NOMO-1 (cell line): ENCODE measurements around the gene DBH.

Experiments
- DNase-seq, 2 experiments: peaks; one replicate each; lab custom pipeline; 2025; ENCODE audit not compliant: unreplicated experiment in 2 of 2; lab: John Stamatoyannopoulos, UW

The DBH gene

DNA sequence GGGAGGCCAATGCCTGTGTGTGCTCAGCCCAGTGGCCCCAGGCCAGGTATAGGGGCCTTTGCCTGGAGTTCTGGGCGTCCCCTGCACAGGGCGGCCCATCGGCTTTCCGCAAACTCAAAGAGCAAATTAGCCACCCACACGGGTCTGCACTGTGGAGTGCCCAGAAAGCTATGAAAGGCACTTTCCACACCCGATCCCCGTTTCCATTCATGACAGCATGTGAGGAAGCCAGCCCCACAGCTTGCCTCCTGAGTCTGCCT lies 5.2 kb downstream of the DBH start:
- DNase-seq, result no peak

DNA sequence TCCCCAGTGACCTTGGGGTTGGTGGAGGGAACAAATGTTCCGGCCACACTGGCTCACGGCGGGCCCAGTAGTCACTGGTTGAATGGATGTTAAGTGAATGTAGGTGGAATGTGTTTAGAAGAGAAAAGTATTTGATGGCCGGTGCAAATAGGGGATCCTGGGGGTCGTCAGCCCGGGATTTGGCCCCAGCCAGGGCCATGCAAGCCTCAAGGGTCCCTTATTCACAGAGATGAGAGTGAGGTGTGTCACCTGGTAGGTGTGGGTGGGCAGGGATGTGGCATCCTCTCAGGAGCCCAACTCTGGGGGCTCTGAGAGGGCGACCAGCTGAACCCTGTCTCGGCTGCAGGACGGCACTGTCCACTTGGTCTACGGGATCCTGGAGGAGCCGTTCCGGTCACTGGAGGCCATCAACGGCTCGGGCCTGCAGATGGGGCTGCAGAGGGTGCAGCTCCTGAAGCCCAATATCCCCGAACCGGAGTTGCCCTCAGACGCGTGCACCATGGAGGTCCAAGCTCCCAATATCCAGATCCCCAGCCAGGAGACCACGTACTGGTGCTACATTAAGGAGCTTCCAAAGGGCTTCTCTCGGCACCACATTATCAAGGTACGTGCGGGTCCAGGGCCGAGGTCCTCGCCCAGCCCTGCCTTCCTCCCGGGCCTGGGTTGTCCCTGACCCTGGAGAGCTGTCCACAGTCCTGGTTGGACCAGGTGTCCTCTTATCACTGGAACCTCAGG lies 5.9 kb downstream of the DBH start:
- DNase-seq, result no peak

DNA sequence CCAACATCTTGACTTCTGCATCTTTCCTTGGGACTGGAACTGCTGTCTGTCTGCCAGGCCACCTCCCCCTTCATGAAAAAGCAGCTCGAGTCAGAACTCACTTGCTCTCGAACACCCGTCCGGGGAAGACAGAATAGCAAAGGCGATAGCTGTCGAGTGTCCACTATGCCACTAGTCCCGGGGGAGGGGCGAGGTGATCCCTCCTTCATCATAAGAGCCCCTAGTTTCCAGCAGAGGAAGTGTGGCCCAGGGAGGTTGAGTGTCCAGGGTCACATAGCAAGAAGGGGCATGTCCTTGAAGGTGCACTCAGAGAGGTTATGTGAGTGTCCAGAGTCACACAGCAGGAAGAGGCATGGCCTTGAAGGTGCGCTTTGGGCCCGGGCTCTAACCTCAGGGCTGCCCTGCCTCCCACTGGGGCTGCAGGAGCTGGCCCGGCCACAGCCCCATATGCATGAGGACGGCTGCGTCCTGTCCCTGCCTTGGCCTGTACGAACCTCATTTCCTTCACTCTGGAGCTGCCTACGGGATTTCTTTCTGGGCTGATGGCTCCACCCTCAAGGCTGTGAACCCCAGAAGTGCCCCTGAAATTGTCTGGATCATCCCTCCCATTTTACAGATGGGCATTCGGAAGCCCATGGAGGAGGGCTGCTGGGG lies 6.7 kb downstream of the DBH start:
- DNase-seq, result no peak

DNA sequence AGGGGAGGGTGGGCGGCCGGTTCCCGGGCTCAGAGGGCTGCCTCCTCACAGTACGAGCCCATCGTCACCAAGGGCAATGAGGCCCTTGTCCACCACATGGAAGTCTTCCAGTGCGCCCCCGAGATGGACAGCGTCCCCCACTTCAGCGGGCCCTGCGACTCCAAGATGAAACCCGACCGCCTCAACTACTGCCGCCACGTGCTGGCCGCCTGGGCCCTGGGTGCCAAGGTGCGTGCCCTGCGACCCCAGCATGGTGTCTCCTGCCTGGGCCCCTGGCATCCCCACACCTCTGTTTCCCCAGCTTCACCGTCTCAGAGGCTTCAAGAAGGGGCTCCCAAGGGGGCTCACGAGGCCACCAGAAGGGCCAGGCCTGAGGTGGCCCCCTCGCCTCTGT lies 7.2 kb downstream of the DBH start:
- no peak for DNase-seq

DNA sequence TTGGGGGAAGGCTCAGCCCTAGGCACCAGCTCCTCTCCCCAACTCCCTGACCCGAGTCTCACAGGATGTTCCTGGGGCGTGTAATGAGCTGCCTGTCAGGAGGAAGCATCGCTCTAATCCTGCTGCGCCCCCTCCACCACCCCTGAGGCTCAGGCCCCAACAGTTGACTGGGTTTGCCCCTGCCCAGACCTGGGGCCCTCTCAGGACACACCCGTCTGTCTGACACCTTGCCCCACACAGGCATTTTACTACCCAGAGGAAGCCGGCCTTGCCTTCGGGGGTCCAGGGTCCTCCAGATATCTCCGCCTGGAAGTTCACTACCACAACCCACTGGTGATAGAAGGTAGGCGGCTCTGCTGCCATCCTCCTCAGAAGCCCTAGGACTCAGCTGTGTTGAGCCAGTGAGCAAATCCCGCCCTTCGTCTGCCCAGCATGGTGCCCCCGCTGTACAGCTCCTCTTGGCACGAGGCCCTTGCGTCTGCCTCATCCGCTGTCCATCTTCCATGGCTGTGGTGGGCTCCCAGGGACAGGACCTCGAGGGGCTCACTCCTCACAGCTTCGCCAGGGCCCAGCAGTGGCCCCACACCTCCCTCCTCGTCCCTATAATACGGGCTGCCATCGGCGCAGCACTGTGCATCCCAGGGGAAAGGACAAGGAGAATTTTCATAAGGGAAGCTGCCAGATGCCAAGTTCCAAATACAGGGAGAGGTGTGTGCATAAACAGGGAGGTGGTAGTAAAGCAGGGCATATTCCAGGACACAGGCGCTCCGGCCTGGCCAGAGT lies 8.0 kb downstream of the DBH start:
- no peak for DNase-seq

DNA sequence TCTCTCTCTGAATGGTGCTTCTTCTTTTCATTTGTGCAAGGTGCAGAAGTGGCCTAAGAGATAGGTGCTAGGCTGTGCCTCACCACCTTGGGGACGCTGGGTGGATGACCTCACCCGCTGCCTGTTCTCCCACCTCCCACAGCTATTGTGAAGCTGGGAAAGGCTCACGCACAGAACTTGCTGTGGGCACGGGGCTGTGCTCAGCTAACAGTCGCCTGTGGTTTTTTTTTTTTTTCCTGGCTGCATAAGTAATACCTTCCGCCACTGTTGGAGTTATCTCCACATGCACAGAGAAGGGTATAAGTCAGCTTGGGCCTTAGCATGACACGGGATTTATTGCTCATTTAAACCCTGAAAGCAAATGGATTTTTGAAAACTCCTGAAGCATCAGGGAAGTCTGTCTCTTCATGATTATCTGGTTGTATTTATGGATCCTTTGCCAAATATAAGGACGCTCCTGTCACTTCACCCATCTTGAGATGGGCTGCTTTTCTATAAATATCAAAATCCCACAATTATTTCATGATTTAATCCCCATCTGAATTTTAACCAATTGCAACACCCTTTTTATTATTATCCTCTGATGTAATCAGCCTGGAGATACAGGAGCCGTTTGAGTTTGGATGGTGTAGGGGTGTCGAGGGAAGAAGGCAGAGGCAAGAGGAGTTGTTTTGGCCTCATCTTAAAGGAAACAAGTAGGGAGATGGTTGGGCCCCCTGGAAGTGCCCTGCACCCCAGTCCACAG lies 9.0 kb downstream of the DBH start:
- no peak for DNase-seq

DNA sequence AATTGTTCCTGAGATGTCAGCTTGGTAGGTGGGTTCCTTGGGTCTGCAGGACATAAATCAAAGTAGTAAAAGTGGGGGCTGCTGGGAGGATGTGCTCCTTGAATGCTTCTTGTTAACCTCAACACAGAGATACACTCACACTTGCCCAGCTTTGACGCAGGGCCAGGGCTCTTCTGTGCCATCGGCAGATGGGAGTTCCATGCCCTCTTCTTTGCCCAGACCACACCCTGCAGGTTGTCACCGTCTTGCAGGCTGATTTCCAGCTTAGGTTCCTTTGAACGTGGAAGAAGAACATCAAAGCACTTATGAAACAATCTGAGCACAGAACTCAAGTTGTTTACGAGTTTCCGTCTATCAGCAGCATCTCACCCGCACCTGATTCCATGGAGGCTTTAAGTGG lies 11.0 kb downstream of the DBH start:
- DNase-seq, result no peak

DNA sequence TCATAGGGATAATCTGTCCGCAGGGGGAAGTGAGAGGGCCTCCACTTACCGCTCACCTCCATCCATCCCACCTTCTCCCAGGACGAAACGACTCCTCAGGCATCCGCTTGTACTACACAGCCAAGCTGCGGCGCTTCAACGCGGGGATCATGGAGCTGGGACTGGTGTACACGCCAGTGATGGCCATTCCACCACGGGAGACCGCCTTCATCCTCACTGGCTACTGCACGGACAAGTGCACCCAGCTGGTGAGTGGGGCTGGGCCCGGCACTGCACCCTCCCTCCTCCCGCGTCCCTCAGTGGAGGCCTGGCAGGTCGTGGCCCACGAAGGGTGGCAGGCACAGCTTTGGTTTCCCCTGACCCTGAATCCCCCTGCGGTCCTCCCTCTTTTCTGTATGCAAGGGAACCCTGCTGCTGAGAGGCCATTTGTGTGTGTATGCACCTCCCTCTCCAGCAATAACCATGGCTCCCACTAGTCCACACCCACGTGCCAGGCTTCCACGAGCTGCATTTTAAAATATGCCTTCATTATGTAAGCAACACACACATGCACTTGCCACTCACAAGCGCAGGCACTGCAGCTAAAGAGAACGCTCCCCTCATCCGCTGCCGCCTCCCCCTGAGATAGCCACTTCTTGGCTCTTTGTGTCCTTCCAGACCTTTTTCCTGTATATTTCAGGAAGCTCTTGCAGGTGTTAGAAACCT lies 11.8 kb downstream of the DBH start:
- no peak for DNase-seq

DNA sequence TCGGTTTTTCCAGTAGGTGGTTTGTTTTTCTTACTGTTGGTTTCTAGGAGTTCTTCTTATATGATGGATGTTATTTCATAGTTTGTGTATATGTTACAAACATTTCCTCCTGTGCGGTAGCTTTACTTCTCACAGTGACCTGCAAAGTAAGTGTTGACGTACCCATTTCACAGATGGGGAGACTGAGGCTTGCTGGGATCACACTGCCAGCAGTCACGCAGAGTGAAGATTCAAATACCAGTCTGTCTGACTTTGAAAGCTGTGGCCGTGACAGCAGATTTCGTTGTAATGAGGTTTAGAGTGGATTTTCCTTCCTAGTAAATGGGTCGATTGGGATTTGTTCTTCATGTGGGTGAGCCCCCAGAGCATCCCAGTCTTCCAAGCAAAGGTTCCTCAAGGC lies 13.0 kb downstream of the DBH start:
- DNase-seq, result no peak

DNA sequence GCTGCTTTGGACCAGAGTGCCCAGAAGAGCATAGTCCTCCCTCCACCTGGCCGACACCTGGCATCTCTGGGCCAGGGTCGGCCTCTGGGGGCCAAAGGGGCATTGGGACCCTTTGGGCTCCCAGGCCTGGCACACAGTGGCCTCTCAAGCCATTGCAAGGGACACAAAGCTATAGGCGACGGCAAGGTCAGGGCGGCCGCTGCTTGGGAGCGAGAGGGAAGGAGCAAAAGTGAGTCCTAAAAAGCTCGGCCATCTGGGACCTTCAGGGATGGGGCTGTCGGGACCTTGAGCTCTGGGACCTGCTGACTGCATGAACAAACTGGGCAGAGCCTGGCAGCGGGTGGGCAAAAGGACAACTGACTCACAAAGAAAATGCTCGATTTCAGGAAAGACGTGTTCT lies 13.9 kb downstream of the DBH start:
- no peak for DNase-seq

DNA sequence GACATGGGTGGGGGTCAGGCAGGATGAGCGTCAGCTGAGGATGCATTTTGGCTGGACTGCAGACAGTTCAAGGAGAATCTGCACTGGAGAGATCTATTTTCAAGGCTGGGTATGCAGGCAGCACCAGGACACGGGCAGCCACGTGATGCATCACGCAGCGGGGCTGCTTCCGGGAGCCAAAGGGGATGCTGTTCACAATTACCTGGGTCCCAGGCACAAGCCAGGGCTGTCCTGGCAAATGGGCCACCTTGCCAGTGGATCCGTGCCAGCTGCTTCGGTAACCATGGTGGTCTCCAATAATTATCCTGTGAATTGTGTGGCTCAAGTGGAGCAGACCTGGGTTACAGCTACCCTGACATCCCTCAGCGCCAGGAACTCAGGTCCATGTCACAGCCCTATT lies 17.5 kb downstream of the DBH start:
- DNase-seq, result no peak

DNA sequence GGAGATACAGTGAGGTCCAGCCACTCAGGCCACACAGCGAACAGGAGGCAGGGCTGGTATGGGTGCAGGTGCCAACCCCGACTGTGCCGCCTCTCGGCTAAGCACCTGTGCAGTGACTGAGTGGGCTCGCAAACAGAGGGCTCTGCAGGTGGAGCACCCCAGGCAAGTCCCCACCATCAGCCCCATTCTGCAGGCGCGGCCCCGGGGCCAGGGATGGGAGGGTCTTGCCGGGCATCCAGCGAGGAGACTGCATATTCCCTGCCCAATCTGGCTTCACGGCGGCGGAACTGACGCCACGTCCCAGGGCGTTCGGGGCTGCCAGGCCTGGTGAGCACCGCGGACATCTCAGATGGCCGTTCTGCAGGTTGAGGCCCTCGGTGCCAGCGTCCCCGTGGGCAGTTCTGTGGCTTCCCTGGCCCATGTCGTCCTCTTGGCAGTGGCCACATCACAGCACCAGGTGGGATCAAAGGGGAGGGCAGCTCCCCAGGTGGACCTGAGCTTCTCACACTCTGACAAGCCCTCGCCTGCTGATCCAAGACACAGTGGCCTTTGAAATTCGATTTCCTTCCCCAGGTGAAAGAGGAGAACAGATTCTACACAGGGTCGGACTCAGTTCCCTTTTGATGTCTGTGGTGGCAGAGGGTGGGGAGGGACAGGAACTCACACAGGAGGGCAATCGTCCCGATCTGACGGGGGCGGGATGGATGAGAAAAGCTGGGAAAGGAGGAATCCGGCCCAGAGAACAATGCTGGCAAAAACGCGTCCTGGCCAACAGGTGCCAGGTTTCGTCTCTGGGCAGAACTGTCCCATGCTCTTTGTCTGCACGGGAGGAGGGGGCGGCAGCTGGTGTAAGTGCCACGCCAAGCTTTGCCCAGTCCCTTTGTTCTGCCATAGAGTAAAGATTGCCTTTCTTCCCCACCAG lies 18.8 kb downstream of the DBH start:
- no peak for DNase-seq

DNA sequence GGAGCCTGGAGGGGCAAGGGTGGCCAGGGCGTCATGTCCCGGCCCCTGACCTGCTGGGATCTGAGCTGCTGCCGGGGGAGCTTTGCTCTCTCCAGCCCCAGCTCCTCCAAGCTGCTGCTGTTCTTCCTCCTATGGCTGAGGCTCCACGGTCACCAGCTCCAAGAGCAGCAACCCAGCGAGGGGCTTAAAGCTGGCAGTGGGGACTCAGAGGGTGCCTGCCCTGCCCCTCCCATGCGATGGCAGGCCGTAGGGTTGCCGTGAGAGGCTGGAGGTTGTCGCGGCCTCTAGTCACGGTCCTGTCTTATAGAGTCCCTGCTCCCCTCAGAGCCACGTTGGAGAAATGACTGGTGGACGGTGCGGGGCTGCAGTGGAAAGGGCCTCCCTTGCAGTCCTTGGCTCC lies 19.5 kb downstream of the DBH start:
- DNase-seq, result no peak

DNA sequence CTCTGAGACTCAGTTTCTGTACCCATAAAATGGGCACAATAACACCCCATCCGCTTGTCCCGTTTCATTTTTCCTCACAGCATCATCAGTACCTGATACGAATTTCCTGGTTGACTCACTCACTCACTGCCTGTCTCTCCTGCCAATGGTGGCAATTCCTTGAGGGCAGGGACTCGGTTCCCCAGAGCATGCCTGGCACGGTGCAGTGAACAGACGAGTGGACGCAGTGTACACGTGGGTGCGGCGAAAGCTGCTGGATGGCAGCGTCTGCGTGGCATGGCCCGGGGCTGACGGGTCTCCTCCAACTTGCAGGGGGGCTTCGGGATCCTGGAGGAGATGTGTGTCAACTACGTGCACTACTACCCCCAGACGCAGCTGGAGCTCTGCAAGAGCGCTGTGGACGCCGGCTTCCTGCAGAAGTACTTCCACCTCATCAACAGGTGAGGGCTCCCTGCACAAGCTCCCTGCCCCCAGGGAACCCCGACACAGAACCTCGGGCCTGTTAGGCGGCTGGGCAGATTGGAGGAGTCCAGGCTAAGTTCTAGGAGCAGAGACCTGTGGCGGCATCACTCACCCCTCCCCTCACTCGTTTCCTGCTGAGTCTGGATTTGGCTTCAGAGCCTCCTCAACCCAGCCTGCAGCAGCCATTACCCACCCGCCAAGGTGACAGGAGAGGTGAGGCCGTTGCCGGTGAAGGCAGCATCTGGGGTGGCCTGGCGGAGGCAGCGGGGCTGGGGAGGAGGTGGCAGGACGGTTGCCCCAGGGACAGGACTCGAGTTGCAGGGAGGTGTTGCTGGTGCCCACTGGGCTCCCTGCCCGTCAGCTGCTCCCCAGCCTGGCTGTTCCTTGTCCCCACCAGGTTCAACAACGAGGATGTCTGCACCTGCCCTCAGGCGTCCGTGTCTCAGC lies 20.3 kb downstream of the DBH start:
- no peak for DNase-seq

DNA sequence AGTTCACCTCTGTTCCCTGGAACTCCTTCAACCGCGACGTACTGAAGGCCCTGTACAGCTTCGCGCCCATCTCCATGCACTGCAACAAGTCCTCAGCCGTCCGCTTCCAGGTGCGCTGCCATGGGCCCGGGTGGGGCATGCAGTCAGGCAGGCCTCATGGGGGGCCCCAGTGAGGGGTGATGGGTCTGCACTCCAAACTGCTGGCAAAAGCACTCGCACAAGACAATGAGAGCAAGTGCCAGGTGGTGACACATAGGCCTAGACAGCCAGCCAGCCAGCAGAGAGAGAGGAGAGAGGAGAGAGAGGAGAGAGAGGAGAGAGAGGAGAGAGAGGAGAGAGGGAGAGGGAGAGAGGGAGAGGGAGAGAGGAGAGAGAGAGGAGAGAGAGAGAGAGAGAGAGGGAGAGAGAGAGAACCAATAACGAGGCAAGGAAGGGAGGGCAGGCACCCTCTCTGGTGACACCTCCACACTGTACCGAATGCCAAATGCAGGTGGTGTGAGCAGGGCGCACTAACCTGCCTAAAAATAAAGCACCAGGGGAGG lies 21.0 kb downstream of the DBH start:
- no peak for DNase-seq

DNA sequence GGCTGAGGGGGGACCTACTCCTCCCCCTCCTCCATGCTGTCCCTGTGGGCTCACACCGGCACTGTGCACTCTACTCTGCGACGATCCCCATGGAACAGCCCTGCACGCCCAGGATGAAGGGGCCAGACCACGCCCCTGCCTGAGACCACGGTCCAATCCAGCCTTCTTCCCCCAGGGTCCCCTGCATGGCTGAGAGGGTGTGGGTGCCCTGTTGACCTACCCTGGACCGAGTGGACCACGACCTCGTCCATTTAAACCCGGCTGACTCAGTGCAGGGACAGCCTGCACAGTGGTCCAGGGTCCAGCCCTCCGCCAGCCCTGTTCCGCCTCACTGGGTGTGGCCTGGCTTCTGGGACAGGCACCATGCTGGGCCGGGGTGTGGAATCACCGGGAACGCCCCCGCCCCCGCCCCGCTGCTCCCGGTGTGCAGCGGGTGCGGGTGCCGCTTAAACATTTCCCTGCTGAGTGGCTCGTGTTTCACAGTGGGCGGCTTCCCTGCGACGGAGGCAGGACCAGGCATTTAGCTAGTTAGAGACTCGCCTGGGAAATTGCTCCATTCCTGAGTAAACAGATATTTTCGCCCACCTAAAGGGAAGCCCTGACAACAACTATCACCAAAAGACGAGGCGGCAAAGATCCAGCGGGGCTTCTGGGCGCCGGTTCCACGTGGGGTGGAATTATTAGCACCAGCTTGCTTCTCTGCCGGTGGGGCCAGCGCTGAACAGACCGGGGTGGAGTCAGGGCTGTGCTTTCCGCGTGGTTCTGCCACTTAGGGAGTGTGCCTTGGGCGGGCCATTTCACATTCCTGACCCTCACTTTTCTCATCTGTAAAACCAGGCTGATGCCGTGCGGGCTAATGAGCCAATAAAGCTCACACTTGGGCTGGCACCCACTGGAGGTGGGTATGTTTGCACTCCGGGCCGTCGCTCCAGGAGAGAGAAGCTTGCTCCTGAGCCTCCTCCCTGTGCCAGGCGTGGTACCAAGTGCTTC lies 22.6 kb downstream of the DBH start:
- DNase-seq, result no peak

DNA sequence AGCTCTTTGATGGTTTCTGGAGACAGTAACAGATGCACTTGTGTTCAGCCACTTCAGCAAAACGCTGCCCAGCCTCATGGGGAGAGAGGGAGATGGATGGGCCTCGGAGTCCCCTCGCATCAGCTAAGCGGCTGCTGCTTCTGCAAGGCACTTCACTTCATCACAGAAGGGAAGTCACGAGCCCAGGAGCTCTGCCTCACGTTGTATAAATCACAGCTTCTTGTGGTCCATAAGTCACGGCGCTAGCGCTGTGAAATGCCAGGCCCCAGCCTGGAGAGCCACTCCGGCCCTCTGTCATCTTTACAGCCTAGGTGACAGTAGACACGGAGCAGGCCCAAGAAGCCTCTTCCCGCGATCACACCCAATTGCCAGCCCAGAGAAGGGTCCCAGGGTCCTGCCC lies 23.4 kb downstream of the DBH start:
- no peak for DNase-seq
